CD14-positive monocyte (primary cell): ENCODE measurements around the gene BCL2L1. TPM values are rescaled to one million over a fixed set of nuclear protein-coding genes. Genes with fewer than 3 reads are reported as not detected.

Source experiments
- DNase-seq, 3 donors: peaks; one replicate each; pipeline ENCODE4 v3.0.0-alpha.2; 2011 to 2022
- H2AFZ ChIP-seq: 2 replicates; pipeline ENCODE4 v1.6.0; 2012; ENCODE audit warnings: mild to moderate bottlenecking, low read depth, low read length, inconsistent platforms; ENCODE audit not compliant: insufficient read depth, poor library complexity, severe bottlenecking
- H3K27ac ChIP-seq, 2 donors: 1 replicate in 1 of 2; 2 replicates in 1 of 2; pipeline ENCODE4 v1.5.1; 2012 to 2013; ENCODE audit warnings: low read length in 2 of 2, control low read depth in 1 of 2, inconsistent platforms in 1 of 2, low read depth in 1 of 2, mild to moderate bottlenecking in 1 of 2
- H3K27me3 ChIP-seq, 2 donors: one replicate each; pipeline versions ENCODE4 v1.6.0 to v1.6.1; 2011 to 2013; ENCODE audit warnings: low read length in 2 of 2; ENCODE audit not compliant: control insufficient read depth in 2 of 2, insufficient read depth in 2 of 2
- H3K36me3 ChIP-seq, 2 donors: replicated peaks in 1 of 2; 1 replicate in 1 of 2; 2 replicates in 1 of 2; pipeline versions ENCODE4 v1.5.1 to v1.6.1; 2012 to 2013; ENCODE audit warnings: low read length in 2 of 2, control low read depth in 1 of 2, inconsistent platforms in 1 of 2, mild to moderate bottlenecking in 1 of 2; ENCODE audit not compliant: insufficient read depth in 2 of 2, control insufficient read depth in 1 of 2
- H3K4me1 ChIP-seq, 2 donors: 1 replicate in 1 of 2; 2 replicates in 1 of 2; pipeline versions ENCODE4 v1.5.1 to v1.6.1; 2012 to 2013; ENCODE audit warnings: low read length in 2 of 2, control low read depth in 1 of 2, inconsistent platforms in 1 of 2, mild to moderate bottlenecking in 1 of 2, moderate library complexity in 1 of 2; ENCODE audit not compliant: insufficient read depth in 2 of 2, control insufficient read depth in 1 of 2
- H3K4me2 ChIP-seq: replicated peaks from 2 replicates; pipeline ENCODE3; 2012; ENCODE audit warnings: low read length, moderate library complexity, mild to moderate bottlenecking; ENCODE audit not compliant: poor library complexity, severe bottlenecking; ENCODE audit errors: extremely low read depth
- H3K4me3 ChIP-seq, 3 experiments: fragments of 200-600 bp in 1 of 3; sonication (generic) in 1 of 3; replicated peaks in 1 of 3; 1 replicate in 2 of 3; 2 replicates in 1 of 3; pipeline ENCODE4 v1.5.1; 2011 to 2013; ENCODE audit warnings: low read length in 3 of 3, mild to moderate bottlenecking in 3 of 3, control low read depth in 2 of 3, low read depth in 2 of 3, inconsistent platforms in 1 of 3, moderate library complexity in 1 of 3
- H3K79me2 ChIP-seq: 2 replicates; pipeline ENCODE4 v1.6.0; 2012; ENCODE audit warnings: mild to moderate bottlenecking, control low read depth, inconsistent platforms, low read length, moderate library complexity; ENCODE audit not compliant: insufficient read depth
- H3K9ac ChIP-seq: 2 replicates; pipeline ENCODE4 v1.6.0; 2017; ENCODE audit warnings: low read length, mild to moderate bottlenecking; ENCODE audit not compliant: insufficient read depth, poor library complexity, severe bottlenecking
- H3K9me3 ChIP-seq, 2 donors: replicated peaks in 1 of 2; 1 replicate in 1 of 2; 2 replicates in 1 of 2; pipeline versions ENCODE4 v1.5.1 to v1.6.1; 2012 to 2013; ENCODE audit warnings: low read length in 2 of 2, control low read depth in 1 of 2; ENCODE audit not compliant: control insufficient read depth in 1 of 2, insufficient read depth in 1 of 2
- H4K20me1 ChIP-seq: 2 replicates; pipeline ENCODE4 v1.6.0; 2012; ENCODE audit warnings: mild to moderate bottlenecking, low read length, control low read depth, moderate library complexity; ENCODE audit not compliant: insufficient read depth
- H3K27ac Mint-ChIP-seq, 7 donors: one replicate each; pipeline ENCODE4 v1.8.0; 2020; ENCODE audit warnings: mild to moderate bottlenecking in 7 of 7, mixed read lengths in 7 of 7, moderate library complexity in 6 of 7, inconsistent platforms in 2 of 7
- H3K27me3 Mint-ChIP-seq, 3 donors: one replicate each; pipeline ENCODE4 v1.8.0; 2021 to 2022; ENCODE audit warnings: low read depth in 3 of 3, mild to moderate bottlenecking in 3 of 3, mixed read lengths in 3 of 3, moderate library complexity in 3 of 3, inconsistent platforms in 1 of 3
- H3K36me3 Mint-ChIP-seq, 2 donors: one replicate each; pipeline ENCODE4 v1.8.0; 2020; ENCODE audit warnings: mixed read lengths in 2 of 2, inconsistent platforms in 1 of 2, mild to moderate bottlenecking in 1 of 2
- H3K4me1 Mint-ChIP-seq: one replicate; pipeline ENCODE4 v1.8.0; 2020; ENCODE audit warnings: mild to moderate bottlenecking, mixed read lengths
- H3K4me3 Mint-ChIP-seq, 2 donors: one replicate each; pipeline ENCODE4 v1.8.0; 2020; ENCODE audit warnings: mild to moderate bottlenecking in 2 of 2, mixed read lengths in 2 of 2, moderate library complexity in 1 of 2
- H3K9me3 Mint-ChIP-seq, 7 donors: one replicate each; pipeline ENCODE4 v1.8.0; 2020 to 2022; ENCODE audit warnings: mixed read lengths in 7 of 7, mild to moderate bottlenecking in 6 of 7, moderate library complexity in 6 of 7, inconsistent platforms in 2 of 7
- CTCF ChIP-seq: fragments of 200-600 bp; IDR thresholded peaks from one replicate; pipeline ENCODE4 v1.8.0; 2022; ENCODE audit warnings: antibody characterized with exemption, mild to moderate bottlenecking
- WGBS: methylation state at CpG from one replicate; pipeline ENCODE4 v1.1.5; 2013; ENCODE audit warnings: missing lambda C conversion rate; ENCODE audit not compliant: insufficient coverage; 5-methylcytosine and 5-hydroxymethylcytosine counted together
- intact Hi-C, 2 donors: fragments of 100-400 bp; cut with micrococcal nuclease; formaldehyde crosslinking; loops; one replicate each; pipeline versions ENCODE4 v1.15.0 to v1.15.1; 2023
- polyA plus RNA-seq, 3 donors: library from polyadenylated mRNA; depleted of rRNA in 1 of 3; unstranded in 2 of 3; stranded (reverse) in 1 of 3; fragments of 300-500 nt in 2 of 3; fragments of >200 nt in 1 of 3; fragmentation: Illumina TruSeq in 2 of 3; gene quantifications; 1 replicate in 2 of 3; 2 replicates in 1 of 3; pipeline ENCODE4 v1.2.3, GENCODE V29; 2012 to 2021

BCL2L1 gene
- polyA plus RNA-seq, 3 donors, result 12.4 to 16.8 (median 14.3) TPM

GRCh38 chr20:31675828-31676608, 46.6 kb downstream of the BCL2L1 start:
- Histone ChIP-seq H4K20me1 (peaks cover 15% of the 10 kb centered on the region), H3K4me1 (peaks cover 25 to 29% of the 10 kb centered on the region in 2 donors), H3K4me2 (peak overlapping the region; percentile 59), H3K27me3 (no peaks in the 10 kb centered on the region), H3K36me3 (peaks cover 3 to 37% of the 10 kb centered on the region in 2 donors), H2AFZ (no peak overlapping the region), H3K9ac (no peak overlapping the region), H3K9me3 (no peaks in the 10 kb centered on the region), H3K27ac (peak overlapping the region; percentile 70 to 81), H3K4me3 (peak overlapping the region in 1 of 3 experiments; percentile 46), H3K79me2 (peaks cover 24% of the 10 kb centered on the region)
- peak overlapping the region in 1 of 2 donors; percentile 25 for H3K4me3 Mint-ChIP-seq
- 33% methylated on average over 8 of the region's 11 CpGs for WGBS
- H3K27me3 Mint-ChIP-seq, result peaks cover 0 to 11% (median 8%) of the 10 kb centered on the region in 3 donors
- DNase-seq, result no peak
- intact Hi-C loops, result loop anchor here (5.0 kb wide), 1 partner anchor 46 kb away; the partner anchor contains the start of gene BCL2L1 (in 2 of the 2)
- H3K36me3 Mint-ChIP-seq, result peaks cover 40 to 41% of the 10 kb centered on the region in 2 donors
- H3K4me1 Mint-ChIP-seq, result peaks cover 40% of the 10 kb centered on the region
- no peak for TF ChIP-seq CTCF
- no peaks in the 10 kb centered on the region for H3K9me3 Mint-ChIP-seq
- H3K27ac Mint-ChIP-seq, result peak overlapping the region in 5 of 7 donors; percentile 89 to 96 (median 92)

GRCh38 chr20:31674895-31675827, 47.5 kb downstream of the BCL2L1 start:
- peak overlapping the region; percentile 70 to 81 for H3K27ac ChIP-seq
- peak; percentile 92 to 98 (median 98) for DNase-seq
- H3K9me3 ChIP-seq, result no peaks in the 10 kb centered on the region
- H3K36me3 ChIP-seq, result peaks cover 0 to 35% of the 10 kb centered on the region in 2 donors
- peaks cover 40% of the 10 kb centered on the region for H3K4me1 Mint-ChIP-seq
- peaks cover 0 to 11% (median 8%) of the 10 kb centered on the region in 3 donors for H3K27me3 Mint-ChIP-seq
- H3K9ac ChIP-seq, result peak overlapping the region; percentile 17
- peak overlapping the region; percentile 63 to 88 for H3K4me3 Mint-ChIP-seq
- no peaks in the 10 kb centered on the region for H3K9me3 Mint-ChIP-seq
- intact Hi-C loops, result loop anchor here (5.0 kb wide), 1 partner anchor 47 kb away; the partner anchor contains the start of gene BCL2L1 (in 2 of the 2)
- peak overlapping the region; percentile 59 for H3K4me2 ChIP-seq
- H3K27me3 ChIP-seq, result no peaks in the 10 kb centered on the region
- peak overlapping the region; percentile 78 to 96 (median 92) for H3K27ac Mint-ChIP-seq
- no peak for TF ChIP-seq CTCF
- peaks cover 26% of the 10 kb centered on the region for H3K79me2 ChIP-seq
- H3K36me3 Mint-ChIP-seq, result peaks cover 34 to 39% of the 10 kb centered on the region in 2 donors
- H4K20me1 ChIP-seq, result peaks cover 11% of the 10 kb centered on the region
- peak overlapping the region in 2 of 3 experiments; percentile 6 to 46 for H3K4me3 ChIP-seq
- H2AFZ ChIP-seq, result no peak overlapping the region
- WGBS, result 2% methylated on average over 6 of the region's 10 CpGs
- H3K4me1 ChIP-seq, result peaks cover 25 to 29% of the 10 kb centered on the region in 2 donors
